ENCODE data around the gene CPNE4. TPM values are rescaled to one million over a fixed set of nuclear protein-coding genes. Genes with fewer than 3 reads are reported as not detected.

Gene CPNE4
- total RNA-seq, 1 donor from 2014 or later: not detected

DNA sequence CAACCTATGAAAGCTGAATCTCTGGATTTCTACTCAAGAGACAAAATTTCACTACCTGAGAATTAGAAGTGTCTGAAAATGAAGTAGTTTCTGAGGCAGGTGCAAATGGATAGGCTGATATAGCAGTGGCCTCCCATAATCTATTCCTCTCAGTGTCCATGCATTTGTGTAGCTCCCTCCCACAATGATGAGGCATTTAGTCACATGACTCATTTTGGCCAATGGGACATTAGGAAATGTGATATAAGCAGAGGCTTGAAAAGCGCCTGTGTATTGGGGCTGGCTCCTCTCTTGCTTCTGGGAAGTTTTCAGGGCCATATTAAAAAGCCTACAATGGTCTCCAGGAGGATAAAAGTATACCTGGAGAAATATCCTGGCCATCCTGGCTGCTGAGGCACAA, 452.4 kb downstream of the CPNE4 start:
- no peaks in the 10 kb centered on the region for H3K9me3 ChIP-seq (ENCODE audit: control insufficient read depth in 3 of 3, low read length in 3 of 3)
- H3K4me3 ChIP-seq (ENCODE audit: low read length in 3 of 3): no peak overlapping the region
- H3K9ac ChIP-seq (ENCODE audit: low read depth in 1 of 3, low read length in 3 of 3): no peak overlapping the region
- H3K27ac ChIP-seq (ENCODE audit: low read depth, low read length): no peak overlapping the region
- no peaks in the 10 kb centered on the region for H3K36me3 ChIP-seq (ENCODE audit: control insufficient read depth in 3 of 3, insufficient read depth in 3 of 3, low read length in 3 of 3)
- no peaks in the 10 kb centered on the region for H3K27me3 ChIP-seq (ENCODE audit: control insufficient read depth in 3 of 3, insufficient read depth in 3 of 3, low read length in 3 of 3)
- no peaks in the 10 kb centered on the region for H3K4me1 ChIP-seq (ENCODE audit: control insufficient read depth in 3 of 3, insufficient read depth in 3 of 3, low read length in 3 of 3)

DNA sequence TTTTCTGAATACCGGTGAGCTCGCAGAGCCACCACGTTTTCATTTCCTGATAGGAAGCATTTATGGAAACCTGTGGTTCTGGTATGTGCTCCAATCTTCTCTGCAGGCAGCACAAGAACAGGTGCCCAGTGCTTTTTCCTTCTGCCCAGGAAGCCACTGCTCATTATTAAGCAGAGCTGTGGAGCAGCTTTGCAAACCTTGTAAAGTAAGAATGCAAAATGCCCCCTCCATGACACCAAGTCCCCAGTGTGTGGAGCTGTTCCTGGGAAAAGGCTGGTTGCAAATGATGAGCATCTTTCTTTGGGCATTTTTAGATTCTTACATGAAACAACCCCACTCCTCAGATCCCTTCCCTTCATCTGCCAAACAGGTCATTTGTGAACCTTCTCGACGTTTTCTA, 466.4 kb downstream of the CPNE4 start:
- H3K4me1 ChIP-seq (ENCODE audit: control insufficient read depth in 3 of 3, insufficient read depth in 3 of 3, low read length in 3 of 3): no peaks in the 10 kb centered on the region
- H3K36me3 ChIP-seq (ENCODE audit: control insufficient read depth in 3 of 3, insufficient read depth in 3 of 3, low read length in 3 of 3): no peaks in the 10 kb centered on the region
- H3K27ac ChIP-seq (ENCODE audit: low read depth, low read length): no peak overlapping the region
- no peaks in the 10 kb centered on the region for H3K9me3 ChIP-seq (ENCODE audit: control insufficient read depth in 3 of 3, low read length in 3 of 3)
- H3K9ac ChIP-seq (ENCODE audit: low read depth in 1 of 3, low read length in 3 of 3): no peak overlapping the region
- no peak overlapping the region for H3K4me3 ChIP-seq (ENCODE audit: low read length in 3 of 3)
- H3K27me3 ChIP-seq (ENCODE audit: control insufficient read depth in 3 of 3, insufficient read depth in 3 of 3, low read length in 3 of 3): no peaks in the 10 kb centered on the region

DNA sequence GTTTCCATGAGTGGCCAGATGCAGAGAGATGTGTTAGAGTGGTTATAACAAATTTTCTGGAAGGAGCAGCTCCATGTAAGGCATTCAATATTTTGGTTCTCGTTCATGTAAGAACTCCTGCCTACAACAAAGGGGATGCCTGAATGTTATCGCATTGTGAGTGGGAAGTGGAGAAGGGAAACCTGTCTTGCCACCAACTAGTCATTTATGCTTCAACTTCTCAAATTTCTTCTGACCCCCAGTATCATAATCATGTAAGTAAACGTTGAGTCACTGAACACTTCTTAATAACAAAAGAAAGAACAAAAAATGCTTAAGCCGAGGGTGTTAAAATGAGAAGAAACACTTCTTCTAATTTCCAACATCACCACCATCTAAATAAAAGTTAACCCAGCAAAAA, 470.0 kb downstream of the CPNE4 start:
- H3K9me3 ChIP-seq (ENCODE audit: control insufficient read depth in 3 of 3, low read length in 3 of 3): no peaks in the 10 kb centered on the region
- H3K27me3 ChIP-seq (ENCODE audit: control insufficient read depth in 3 of 3, insufficient read depth in 3 of 3, low read length in 3 of 3): no peaks in the 10 kb centered on the region
- H3K9ac ChIP-seq (ENCODE audit: low read depth in 1 of 3, low read length in 3 of 3): no peak overlapping the region
- H3K4me3 ChIP-seq (ENCODE audit: low read length in 3 of 3): no peak overlapping the region
- peaks cover 0 to 2% (median 0%) of the 10 kb centered on the region in 3 donors for H3K4me1 ChIP-seq (ENCODE audit: control insufficient read depth in 3 of 3, insufficient read depth in 3 of 3, low read length in 3 of 3)
- no peaks in the 10 kb centered on the region for H3K36me3 ChIP-seq (ENCODE audit: control insufficient read depth in 3 of 3, insufficient read depth in 3 of 3, low read length in 3 of 3)
- H3K27ac ChIP-seq (ENCODE audit: low read depth, low read length): no peak overlapping the region

DNA sequence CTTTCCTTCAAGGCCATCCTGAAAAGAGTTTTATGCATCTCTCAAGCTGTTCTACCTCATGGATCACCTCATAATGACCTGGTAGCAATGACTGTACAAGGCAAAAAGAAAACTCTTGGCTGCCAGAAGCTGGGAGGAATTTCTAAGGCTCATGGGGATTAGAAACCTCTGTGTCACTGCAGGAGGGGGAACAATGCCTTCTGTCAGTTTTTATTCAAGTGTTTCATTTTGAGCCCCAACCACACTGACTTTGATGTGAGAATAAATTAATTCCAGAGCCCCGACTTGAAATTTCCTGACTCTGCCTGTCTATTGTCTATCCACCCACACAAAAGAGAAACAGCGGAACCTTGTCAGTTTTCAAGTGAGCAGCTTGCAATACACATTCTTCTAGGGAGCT, 473.3 kb downstream of the CPNE4 start:
- H3K9me3 ChIP-seq (ENCODE audit: control insufficient read depth in 3 of 3, low read length in 3 of 3): no peaks in the 10 kb centered on the region
- no peak overlapping the region for H3K27ac ChIP-seq (ENCODE audit: low read depth, low read length)
- H3K27me3 ChIP-seq (ENCODE audit: control insufficient read depth in 3 of 3, insufficient read depth in 3 of 3, low read length in 3 of 3): no peaks in the 10 kb centered on the region
- no peak overlapping the region for H3K4me3 ChIP-seq (ENCODE audit: low read length in 3 of 3)
- peaks cover 0 to 2% (median 0%) of the 10 kb centered on the region in 3 donors for H3K4me1 ChIP-seq (ENCODE audit: control insufficient read depth in 3 of 3, insufficient read depth in 3 of 3, low read length in 3 of 3)
- H3K36me3 ChIP-seq (ENCODE audit: control insufficient read depth in 3 of 3, insufficient read depth in 3 of 3, low read length in 3 of 3): no peaks in the 10 kb centered on the region
- no peak overlapping the region for H3K9ac ChIP-seq (ENCODE audit: low read depth in 1 of 3, low read length in 3 of 3)

DNA sequence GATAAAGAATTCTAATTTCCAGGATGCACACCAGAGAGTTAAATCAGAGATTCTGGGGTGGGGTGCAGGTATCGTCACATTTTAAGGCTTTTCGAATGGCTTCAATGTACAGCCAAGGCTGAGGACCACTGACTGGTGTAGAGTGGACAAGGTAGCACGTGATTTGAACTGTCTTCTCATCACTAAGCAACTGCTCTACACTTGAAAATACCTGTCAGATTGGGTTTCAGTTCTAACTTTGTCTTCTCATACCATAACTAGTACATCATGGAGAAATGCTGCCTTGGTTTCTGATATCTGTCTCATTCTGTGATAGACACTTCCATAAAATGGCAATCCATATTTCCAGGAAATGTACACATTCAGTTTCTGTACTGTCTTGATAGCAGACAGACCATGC, 474.0 kb downstream of the CPNE4 start:
- Histone ChIP-seq H3K27me3 (ENCODE audit: control insufficient read depth in 3 of 3, insufficient read depth in 3 of 3, low read length in 3 of 3) (no peaks in the 10 kb centered on the region), H3K36me3 (ENCODE audit: control insufficient read depth in 3 of 3, insufficient read depth in 3 of 3, low read length in 3 of 3) (no peaks in the 10 kb centered on the region), H3K4me1 (ENCODE audit: control insufficient read depth in 3 of 3, insufficient read depth in 3 of 3, low read length in 3 of 3) (peaks cover 0 to 2% (median 0%) of the 10 kb centered on the region in 3 donors), H3K9me3 (ENCODE audit: control insufficient read depth in 3 of 3, low read length in 3 of 3) (no peaks in the 10 kb centered on the region), H3K4me3 (ENCODE audit: low read length in 3 of 3) (no peak overlapping the region), H3K9ac (ENCODE audit: low read depth in 1 of 3, low read length in 3 of 3) (no peak overlapping the region), H3K27ac (ENCODE audit: low read depth, low read length) (no peak overlapping the region)

DNA sequence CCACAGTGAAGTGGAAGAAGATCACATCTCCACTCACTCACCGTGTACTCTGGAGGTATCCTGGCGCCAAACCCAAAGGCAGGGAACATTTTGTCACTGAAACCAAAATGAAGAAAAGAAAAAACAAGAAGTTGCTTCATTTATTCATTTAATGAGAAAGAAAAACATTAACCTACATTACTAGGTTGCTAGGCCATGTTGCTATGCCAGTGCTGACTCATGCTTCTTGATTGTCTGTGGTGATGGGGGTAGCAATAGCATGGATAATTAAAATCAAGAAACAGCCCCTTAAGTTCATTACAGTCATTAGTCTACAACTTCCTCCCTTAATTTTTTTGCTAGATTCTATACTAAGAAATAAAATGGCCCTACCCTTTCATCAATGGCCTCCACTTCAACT, 479.4 kb downstream of the CPNE4 start:
- H3K27me3 ChIP-seq (ENCODE audit: control insufficient read depth in 3 of 3, insufficient read depth in 3 of 3, low read length in 3 of 3): no peaks in the 10 kb centered on the region
- no peak overlapping the region for H3K4me3 ChIP-seq (ENCODE audit: low read length in 3 of 3)
- no peaks in the 10 kb centered on the region for H3K4me1 ChIP-seq (ENCODE audit: control insufficient read depth in 3 of 3, insufficient read depth in 3 of 3, low read length in 3 of 3)
- H3K27ac ChIP-seq (ENCODE audit: low read depth, low read length): no peak overlapping the region
- no peaks in the 10 kb centered on the region for H3K9me3 ChIP-seq (ENCODE audit: control insufficient read depth in 3 of 3, low read length in 3 of 3)
- no peaks in the 10 kb centered on the region for H3K36me3 ChIP-seq (ENCODE audit: control insufficient read depth in 3 of 3, insufficient read depth in 3 of 3, low read length in 3 of 3)
- H3K9ac ChIP-seq (ENCODE audit: low read depth in 1 of 3, low read length in 3 of 3): no peak overlapping the region

DNA sequence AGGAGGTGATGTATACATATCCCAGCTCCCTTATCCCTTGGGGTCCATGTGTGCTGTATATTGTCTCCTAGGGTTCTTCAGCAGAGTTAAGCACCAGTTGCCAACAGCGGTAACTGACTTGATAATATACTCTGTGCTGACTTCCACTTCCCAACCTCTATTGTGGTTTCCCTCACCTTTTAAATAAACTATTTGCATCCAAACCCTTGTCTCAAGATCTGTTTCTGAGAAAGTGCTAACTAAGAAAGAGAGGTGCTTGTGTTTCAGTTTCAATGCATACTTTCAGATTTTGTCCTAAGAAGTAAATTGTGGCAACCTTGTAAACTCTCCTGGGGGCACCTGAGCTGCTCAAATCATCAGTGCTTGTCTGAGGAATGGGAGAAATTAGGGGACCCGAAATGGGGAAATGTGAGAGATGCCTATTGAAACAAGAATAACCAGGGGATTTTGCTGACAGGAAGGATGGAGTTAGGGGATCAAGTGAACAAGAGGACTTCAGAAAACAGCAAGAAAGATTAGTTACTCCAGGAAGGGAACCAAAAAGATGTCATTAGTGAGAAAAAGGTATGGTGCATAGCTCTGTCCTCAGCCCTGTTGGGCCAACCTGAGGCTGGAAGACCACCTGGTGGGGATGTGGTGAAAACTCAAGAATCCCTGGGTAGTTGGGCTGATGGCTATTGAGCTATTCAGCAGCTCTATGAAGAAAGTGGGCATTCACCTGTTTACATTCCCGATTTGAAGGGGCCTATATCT, 481.1 kb downstream of the CPNE4 start:
- no peaks in the 10 kb centered on the region for H3K27me3 ChIP-seq (ENCODE audit: control insufficient read depth in 3 of 3, insufficient read depth in 3 of 3, low read length in 3 of 3)
- H3K9ac ChIP-seq (ENCODE audit: low read depth in 1 of 3, low read length in 3 of 3): no peak overlapping the region
- H3K4me1 ChIP-seq (ENCODE audit: control insufficient read depth in 3 of 3, insufficient read depth in 3 of 3, low read length in 3 of 3): no peaks in the 10 kb centered on the region
- H3K4me3 ChIP-seq (ENCODE audit: low read length in 3 of 3): no peak overlapping the region
- no peak overlapping the region for H3K27ac ChIP-seq (ENCODE audit: low read depth, low read length)
- H3K9me3 ChIP-seq (ENCODE audit: control insufficient read depth in 3 of 3, low read length in 3 of 3): no peaks in the 10 kb centered on the region
- no peaks in the 10 kb centered on the region for H3K36me3 ChIP-seq (ENCODE audit: control insufficient read depth in 3 of 3, insufficient read depth in 3 of 3, low read length in 3 of 3)

DNA sequence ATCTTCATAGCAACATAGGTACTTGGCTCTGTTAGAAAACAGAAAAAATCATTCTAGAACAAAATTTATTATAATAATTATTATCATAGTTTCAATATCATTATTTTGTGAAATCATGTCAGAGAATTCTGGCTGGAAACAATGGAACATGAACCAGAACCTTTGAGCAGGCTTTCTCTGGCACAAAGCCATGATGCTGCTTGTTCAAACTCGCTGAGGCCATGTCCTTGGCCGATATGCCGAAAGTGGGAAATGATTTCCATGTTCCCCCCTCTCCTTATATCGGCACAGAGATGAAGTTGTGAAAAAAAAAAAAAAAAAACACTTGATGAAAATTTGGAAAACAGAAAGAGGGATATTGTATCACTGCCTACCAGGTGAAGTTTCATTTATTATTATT, 483.1 kb downstream of the CPNE4 start:
- Histone ChIP-seq H3K9me3 (ENCODE audit: control insufficient read depth in 3 of 3, low read length in 3 of 3) (no peaks in the 10 kb centered on the region), H3K9ac (ENCODE audit: low read depth in 1 of 3, low read length in 3 of 3) (no peak overlapping the region), H3K4me3 (ENCODE audit: low read length in 3 of 3) (no peak overlapping the region), H3K27me3 (ENCODE audit: control insufficient read depth in 3 of 3, insufficient read depth in 3 of 3, low read length in 3 of 3) (no peaks in the 10 kb centered on the region), H3K4me1 (ENCODE audit: control insufficient read depth in 3 of 3, insufficient read depth in 3 of 3, low read length in 3 of 3) (no peaks in the 10 kb centered on the region), H3K27ac (ENCODE audit: low read depth, low read length) (no peak overlapping the region), H3K36me3 (ENCODE audit: control insufficient read depth in 3 of 3, insufficient read depth in 3 of 3, low read length in 3 of 3) (no peaks in the 10 kb centered on the region)

DNA sequence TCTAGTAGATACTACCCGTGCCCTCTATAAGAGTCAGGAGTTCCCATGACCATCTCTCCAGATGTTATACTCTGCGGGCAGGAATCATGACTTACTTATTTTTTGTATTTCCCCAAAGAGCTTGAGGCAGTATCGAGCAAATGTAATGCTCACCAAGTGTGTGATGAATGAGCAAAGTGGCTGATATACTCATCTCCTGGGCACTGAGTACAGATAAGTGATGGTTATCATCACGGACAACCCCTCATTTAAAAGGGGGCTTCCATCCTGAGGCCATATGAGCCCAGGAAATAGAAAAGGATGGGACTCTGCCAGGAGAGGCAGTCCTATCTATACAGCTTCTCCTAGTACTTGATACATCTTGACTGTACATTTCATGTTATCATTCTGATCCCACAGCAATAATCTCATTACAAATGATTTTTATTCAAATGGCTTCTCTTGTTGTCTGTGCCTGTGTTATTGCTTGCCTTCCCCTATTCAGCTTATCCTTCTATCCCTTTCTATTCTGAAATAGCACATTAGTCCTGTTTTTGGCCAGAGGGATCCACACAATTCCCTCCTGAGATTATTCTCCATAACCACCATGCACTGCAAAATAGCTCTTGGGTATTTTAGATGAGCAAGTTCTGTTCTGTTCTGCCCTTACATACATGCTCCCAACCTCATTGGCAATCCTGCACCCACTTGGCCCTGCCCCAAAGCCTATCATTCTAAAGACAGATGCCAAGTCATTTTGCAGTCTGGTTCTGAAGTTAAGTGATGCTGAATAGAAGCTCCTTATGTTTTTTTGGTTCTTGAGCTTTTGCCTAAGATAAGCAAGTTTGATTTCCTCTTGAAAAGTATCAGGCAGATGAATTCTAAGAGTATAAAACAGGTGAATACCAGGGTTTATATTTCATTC, 484.0 kb downstream of the CPNE4 start:
- Histone ChIP-seq H3K27ac (ENCODE audit: low read depth, low read length) (no peak overlapping the region), H3K9ac (ENCODE audit: low read depth in 1 of 3, low read length in 3 of 3) (no peak overlapping the region), H3K36me3 (ENCODE audit: control insufficient read depth in 3 of 3, insufficient read depth in 3 of 3, low read length in 3 of 3) (no peaks in the 10 kb centered on the region), H3K4me1 (ENCODE audit: control insufficient read depth in 3 of 3, insufficient read depth in 3 of 3, low read length in 3 of 3) (no peaks in the 10 kb centered on the region), H3K9me3 (ENCODE audit: control insufficient read depth in 3 of 3, low read length in 3 of 3) (no peaks in the 10 kb centered on the region), H3K27me3 (ENCODE audit: control insufficient read depth in 3 of 3, insufficient read depth in 3 of 3, low read length in 3 of 3) (no peaks in the 10 kb centered on the region), H3K4me3 (ENCODE audit: low read length in 3 of 3) (no peak overlapping the region)

DNA sequence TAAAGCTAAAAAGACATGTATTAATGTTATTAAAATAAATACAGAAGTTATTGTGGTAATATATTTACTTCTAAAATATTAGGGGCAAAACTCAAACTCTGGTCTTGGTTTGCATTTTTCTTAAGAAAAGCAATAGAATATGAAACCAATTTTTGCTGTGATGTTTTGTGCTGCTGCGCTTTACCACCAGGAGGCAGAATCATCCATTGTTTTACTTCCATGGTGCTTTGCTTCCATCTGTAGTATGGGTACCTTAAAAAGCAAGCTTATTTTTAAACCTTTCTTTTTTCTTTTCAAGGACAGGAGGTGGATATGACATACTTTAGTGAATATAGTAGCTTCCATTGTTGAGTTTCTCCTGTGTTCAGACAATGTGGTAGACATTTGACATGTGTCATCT, 485.5 kb downstream of the CPNE4 start:
- peaks cover 0 to 5% (median 0%) of the 10 kb centered on the region in 3 donors for H3K4me1 ChIP-seq (ENCODE audit: control insufficient read depth in 3 of 3, insufficient read depth in 3 of 3, low read length in 3 of 3)
- no peaks in the 10 kb centered on the region for H3K9me3 ChIP-seq (ENCODE audit: control insufficient read depth in 3 of 3, low read length in 3 of 3)
- no peak overlapping the region for H3K27ac ChIP-seq (ENCODE audit: low read depth, low read length)
- H3K36me3 ChIP-seq (ENCODE audit: control insufficient read depth in 3 of 3, insufficient read depth in 3 of 3, low read length in 3 of 3): no peaks in the 10 kb centered on the region
- H3K9ac ChIP-seq (ENCODE audit: low read depth in 1 of 3, low read length in 3 of 3): no peak overlapping the region
- no peaks in the 10 kb centered on the region for H3K27me3 ChIP-seq (ENCODE audit: control insufficient read depth in 3 of 3, insufficient read depth in 3 of 3, low read length in 3 of 3)
- H3K4me3 ChIP-seq (ENCODE audit: low read length in 3 of 3): no peak overlapping the region

Measured in skeletal muscle tissue (tissue), 4 donors.